Measurements from ENCODE around the gene DCTN5.

Gene DCTN5

DNA sequence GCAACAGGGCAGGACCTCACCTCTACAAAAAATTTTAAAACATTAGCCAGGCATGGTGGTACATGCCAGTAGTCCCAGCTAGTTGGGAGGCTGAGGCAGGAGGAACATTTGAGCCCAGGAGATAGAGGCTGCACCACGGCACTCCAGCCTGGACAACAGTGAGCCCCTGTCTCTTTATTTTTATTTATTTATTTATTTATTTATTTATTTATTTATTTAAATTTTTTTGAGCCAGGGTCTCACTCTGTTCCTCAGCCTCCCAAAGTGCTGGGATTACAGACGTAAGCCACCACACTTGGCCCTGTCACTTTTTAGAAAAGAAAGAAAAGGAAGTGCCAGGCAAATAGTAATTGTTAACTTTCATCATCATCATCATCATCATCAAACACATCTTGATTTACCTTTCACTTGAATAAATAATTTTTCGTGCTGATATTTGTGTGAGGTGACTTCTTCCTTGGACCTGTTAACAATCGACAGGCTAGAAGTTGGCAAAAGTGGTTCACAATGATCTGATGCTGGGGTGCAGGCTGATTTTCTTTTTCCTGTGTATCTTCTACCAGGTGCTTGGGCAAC, 6.7 kb upstream of the DCTN5 start:
- TF ChIP-seq ZNF274 (IDR thresholded peaks at IDR 0.05; ENCODE audit: low read depth, low read length) = no peak
- no peak overlapping the region for H3K4me3 ChIP-seq (ENCODE audit: low read length)

DNA sequence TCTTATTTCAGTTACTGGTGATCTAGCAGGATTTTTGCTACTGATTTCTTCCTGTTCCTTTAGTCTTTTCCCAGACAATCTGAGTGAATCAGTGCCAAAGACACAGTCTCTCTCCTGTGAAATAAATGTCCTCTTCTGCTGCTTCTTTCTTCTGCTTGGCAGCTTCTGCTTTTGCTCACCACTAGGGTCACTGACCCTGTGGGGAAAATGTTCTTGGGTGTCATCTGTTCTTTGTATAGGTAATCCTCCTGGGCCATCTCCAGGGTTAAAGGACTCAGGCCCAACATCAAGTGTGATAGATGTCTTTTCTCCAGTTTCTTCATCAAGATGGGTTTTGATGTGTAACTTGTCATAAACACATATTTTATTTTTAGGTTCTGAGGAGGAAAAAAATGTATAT, 5.3 kb upstream of the DCTN5 start:
- TF ChIP-seq ZNF274 (IDR thresholded peaks at IDR 0.05; ENCODE audit: low read depth, low read length) = no peak
- no peak overlapping the region for H3K4me3 ChIP-seq (ENCODE audit: low read length)

DNA sequence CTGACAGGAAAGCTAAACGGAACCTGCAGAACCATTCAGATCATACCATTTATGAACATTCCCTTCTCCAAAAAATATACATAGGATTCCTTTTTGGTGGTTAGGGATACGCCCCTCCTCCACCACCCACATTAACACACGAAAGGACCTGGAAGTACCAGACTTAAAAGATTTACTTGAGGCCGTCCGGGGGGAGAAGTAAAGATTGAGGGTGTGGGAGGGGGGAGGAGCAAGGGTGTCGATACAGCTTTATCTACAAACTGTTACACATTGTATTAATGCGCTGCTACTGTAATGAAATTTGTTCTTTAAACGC, 693 bp upstream of the DCTN5 start:
- no peak for TF ChIP-seq ZNF274 (IDR thresholded peaks at IDR 0.05; ENCODE audit: low read depth, low read length)
- H3K4me3 ChIP-seq (ENCODE audit: low read length) = peak overlapping the region; percentile 97

DNA sequence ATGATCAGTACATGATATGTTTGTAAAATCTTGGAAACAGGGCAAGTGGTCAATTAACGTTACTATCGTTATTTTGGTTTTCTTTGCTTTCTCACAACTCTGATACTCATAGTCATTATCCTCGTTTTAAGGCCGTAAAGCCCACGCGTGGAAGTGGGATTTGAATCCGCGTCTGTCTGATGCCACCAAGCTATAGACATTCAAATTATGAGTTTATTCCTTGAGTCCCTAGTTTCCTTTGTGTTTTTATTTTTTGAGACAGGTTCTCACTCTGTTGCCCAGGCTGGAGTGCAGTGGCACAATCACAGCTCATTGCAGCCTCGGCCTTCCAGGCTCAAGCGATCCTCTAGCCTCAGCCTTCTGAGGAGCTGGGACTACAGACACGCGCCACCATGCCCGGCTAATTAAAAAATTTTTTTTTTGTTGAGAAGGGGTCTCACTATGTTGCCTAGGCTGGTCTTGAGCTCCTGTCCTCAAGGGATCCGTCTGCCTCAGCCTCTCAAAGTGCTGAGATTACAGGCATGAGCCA, 1.0 kb downstream of the DCTN5 start:
- H3K4me3 ChIP-seq (ENCODE audit: low read length) = peak overlapping the region; percentile 97
- no peak for TF ChIP-seq ZNF274 (IDR thresholded peaks at IDR 0.05; ENCODE audit: low read depth, low read length)

DNA sequence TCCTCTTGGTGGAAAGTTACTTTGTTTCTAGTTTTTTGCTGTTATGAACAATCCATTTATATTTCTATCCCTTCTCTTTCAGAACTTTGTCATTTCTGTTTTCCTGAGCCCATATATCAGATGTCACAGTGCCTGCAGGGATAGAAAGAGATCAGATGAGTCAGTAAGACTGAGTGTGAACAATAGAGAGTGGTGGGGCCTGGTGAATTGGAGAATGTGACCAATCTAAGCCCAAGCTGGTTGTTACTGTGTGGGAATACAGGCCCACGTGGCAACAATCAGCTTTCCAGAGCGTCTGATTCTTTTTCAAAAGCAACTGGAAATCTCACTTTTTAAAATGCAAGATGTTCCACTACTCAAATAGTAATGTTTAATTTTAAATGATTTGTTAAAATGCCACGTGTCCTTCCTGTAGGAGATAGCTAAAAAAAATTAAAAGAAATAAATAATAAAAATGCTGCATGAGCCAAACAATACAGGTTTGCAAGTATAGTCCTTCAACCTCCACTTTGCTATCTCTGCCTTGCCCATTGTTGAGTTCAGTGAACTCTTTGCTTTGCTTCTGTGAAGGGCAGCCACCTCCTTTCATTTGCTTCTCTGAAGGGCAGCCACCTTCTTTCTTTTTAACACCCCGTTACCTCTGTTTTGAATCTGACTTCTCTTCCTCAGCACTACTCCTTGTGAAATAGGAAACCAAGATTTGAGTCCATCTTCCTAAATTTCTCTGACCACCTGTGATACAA, 9.6 kb downstream of the DCTN5 start:
- no peak for TF ChIP-seq ZNF274 (IDR thresholded peaks at IDR 0.05; ENCODE audit: low read depth, low read length)
- H3K4me3 ChIP-seq (ENCODE audit: low read length) = no peak overlapping the region

DNA sequence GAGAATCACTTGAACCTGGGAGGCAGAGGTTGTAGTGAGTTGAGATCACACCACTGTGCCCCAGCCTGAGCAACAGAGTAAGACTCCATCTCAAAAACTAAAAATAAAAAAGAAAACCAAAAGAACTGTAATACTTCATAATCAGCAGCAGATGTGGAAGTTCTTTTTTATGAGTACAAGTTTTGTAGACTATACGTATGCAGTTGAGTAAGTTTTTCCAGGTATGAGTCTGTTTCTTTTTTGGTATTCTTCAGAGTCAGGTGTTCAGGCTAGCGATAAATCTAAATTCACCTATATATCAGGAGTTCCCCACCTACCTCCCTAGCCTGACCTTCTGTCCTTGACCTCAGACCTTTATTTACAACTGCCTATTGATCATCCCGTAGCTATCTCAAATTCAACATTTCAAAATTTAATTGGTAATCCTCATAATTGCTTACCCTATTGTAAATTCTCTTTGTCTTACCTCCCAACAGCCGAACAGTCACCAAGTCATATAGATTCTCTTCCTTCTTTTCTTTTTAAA, 10.7 kb downstream of the DCTN5 start:
- no peak overlapping the region; the same call in 1 of the 2 replicates for H3K4me3 ChIP-seq (ENCODE audit: low read length)
- no peak for TF ChIP-seq ZNF274 (IDR thresholded peaks at IDR 0.05; ENCODE audit: low read depth, low read length)

DNA sequence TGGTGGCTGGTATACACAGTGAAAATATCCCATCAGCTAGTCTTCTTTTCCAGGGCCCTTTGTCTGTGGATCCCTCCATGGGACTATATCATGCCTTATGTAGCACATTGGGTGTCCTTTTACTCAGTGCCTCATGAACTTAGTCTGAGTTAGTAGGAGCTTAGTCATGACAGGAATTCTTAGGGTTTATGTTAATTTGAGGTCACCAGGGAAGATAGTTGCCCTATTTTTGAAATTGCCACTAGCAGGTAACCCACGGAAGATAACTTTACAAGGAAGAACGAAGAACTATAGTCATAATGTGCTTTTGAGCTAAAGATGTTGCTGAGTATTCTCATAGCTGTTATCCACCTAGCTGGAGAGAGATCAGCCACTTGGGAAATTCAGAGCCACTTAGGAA, 22.7 kb downstream of the DCTN5 start:
- TF ChIP-seq ZNF274 (IDR thresholded peaks at IDR 0.05; ENCODE audit: low read depth, low read length) = no peak
- no peak overlapping the region for H3K4me3 ChIP-seq (ENCODE audit: low read length)

DNA sequence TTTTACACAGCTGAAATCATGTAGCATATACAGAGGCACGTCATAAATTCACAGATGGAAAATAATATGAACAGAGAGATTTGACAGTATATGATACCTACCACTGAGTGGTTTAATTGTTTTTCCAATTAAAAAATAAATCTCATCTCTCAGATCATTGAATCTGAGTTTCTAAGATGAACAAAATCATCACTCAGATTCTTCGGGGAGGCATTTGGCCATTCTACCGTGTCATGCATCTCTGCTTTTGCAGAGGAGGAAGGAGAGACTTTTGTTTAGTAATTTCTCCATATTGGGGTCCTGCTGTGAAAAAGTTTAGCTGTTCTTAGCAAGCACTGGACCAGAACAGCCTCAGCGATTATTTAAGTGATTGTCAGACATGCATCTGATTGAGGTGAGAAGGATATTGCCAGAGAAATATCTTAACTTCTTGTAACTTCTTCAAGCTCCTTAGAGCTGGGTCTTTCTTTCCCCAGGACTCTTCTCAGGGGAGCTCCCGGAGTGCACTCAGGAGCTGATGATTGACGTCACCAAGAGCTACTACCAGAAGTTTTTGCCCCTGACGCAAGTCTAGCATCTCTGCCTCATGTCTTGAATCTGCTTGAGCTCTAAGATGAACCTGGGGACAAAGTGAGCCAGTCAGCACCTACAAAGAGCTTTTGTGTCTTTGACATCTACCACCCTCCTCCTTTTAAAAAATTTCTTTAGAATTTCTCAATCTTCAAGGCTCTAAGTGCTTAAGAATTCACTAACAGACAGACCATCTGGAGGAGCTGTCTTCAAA, 25.5 kb downstream of the DCTN5 start:
- TF ChIP-seq ZNF274 (IDR thresholded peaks at IDR 0.05; ENCODE audit: low read depth, low read length) = no peak
- no peak overlapping the region for H3K4me3 ChIP-seq (ENCODE audit: low read length)

DNA sequence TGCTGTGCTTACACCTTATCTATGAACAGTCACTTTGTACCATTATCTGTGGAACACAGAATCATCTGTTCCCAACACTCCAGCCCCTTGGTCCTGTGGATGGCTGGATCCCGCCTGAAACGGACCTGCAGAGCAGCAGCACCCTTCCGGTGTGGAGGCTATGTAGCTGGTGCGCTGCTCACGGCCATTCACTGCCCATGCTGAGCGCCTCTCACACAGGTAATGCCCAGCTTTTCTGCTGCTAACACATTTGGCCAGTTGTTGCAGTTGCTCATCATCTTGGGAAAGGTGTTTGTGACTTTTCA, 26.0 kb downstream of the DCTN5 start:
- no peak overlapping the region for H3K4me3 ChIP-seq (ENCODE audit: low read length)
- no peak for TF ChIP-seq ZNF274 (IDR thresholded peaks at IDR 0.05; ENCODE audit: low read depth, low read length)

DNA sequence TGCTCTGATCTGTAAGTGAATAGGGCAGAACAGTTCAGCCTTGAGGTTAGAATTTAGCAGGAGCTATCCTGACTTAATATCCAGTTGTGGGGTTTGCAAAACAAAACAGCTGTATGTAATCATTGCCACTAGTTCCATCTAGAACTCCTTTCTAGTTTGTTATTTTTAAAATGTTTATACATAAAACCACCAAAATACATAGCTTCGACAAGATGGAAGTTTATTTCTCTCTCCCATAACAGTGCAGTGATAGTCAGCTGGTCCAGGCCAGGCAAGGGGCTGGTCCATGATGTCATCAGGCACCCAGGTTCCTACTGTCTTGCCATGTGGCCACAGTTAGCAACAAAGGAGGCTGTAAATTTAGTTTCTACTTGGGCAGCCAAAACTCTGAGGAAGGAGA, 27.0 kb downstream of the DCTN5 start:
- no peak for TF ChIP-seq ZNF274 (IDR thresholded peaks at IDR 0.05; ENCODE audit: low read depth, low read length)
- no peak overlapping the region for H3K4me3 ChIP-seq (ENCODE audit: low read length)

DNA sequence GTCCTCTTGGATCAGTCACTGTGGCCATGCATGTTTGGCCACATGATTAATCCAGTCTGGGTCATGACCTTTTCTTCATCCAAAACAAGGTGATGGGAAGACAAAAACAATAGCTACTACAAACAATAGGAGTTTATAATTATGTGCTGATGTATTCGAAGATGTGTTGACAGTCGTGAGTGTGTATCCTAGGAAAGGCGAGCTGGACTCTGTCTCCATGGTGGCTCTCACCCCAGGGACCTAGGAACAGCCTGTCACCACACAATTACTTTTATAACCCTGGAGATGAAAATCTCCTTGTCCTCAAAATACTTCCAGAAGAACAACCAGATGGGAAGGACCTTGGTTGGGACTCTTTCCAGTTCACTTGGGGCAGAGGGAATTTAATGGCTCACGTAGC, 27.6 kb downstream of the DCTN5 start:
- no peak for TF ChIP-seq ZNF274 (IDR thresholded peaks at IDR 0.05; ENCODE audit: low read depth, low read length)
- H3K4me3 ChIP-seq (ENCODE audit: low read length) = no peak overlapping the region

DNA sequence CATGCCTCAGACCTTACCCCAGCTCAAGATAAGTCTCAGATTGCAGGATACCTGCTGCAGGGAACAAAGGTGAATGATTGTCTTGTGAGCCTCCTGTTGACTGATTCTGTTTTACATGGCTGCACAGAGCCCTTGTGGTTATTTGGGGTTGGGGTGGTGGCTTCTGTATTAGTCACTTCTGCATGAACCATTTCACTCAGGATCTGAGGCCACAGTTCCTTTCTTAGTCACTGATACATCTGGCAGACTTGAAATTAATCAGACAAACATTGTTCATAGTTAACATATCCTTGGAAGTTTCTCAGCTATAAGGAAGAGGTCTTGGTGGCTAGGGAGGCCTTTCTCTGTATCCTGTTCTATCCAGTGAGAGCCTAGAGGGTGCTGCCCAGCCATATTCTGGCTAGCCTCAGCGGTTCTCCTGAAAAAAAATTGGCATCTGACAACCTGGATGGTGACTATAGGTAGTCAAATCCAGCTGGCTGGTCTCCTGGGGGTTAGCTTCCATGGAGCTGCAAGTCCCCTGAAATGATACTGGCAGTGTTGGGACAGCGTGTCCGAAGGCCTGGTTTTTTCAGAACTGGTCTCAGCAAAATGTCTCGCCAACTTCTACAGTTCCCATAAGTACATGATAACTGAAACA, 29.0 kb downstream of the DCTN5 start:
- H3K4me3 ChIP-seq (ENCODE audit: low read length) = no peak overlapping the region; the same call in 1 of the 2 replicates
- no peak for TF ChIP-seq ZNF274 (IDR thresholded peaks at IDR 0.05; ENCODE audit: low read depth, low read length)

DNA sequence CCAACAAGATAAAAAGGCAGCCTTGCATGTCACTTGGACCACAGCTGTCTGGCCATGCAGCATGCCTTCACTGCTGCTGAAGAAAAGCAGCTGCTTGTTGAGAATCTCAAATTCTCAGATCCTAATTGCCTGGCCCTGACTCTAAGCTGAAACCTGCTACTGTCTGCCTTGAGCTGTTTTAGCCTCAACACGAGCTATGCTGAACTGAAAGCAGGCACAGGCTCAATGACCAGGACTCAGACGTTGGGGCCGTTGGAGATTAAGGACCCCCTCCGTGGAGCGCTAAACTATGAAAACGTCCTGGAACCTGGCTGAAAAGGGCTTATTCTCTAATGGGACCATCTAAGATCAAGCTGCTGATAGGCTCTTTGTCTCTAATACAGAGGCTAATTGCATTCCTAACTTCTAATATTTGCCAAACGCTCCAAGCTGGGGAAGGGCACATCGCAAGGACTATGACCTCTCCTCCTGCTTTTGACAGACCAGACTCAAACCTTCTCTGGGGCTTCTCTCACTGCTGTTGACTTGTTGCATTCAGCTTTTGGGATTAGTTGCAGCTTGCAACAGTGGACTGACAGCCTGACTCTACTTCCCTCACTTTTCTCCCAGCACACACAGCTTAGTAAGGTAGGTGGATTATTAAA, 32.8 kb downstream of the DCTN5 start:
- no peak for TF ChIP-seq ZNF274 (IDR thresholded peaks at IDR 0.05; ENCODE audit: low read depth, low read length)
- no peak overlapping the region for H3K4me3 ChIP-seq (ENCODE audit: low read length)

DNA sequence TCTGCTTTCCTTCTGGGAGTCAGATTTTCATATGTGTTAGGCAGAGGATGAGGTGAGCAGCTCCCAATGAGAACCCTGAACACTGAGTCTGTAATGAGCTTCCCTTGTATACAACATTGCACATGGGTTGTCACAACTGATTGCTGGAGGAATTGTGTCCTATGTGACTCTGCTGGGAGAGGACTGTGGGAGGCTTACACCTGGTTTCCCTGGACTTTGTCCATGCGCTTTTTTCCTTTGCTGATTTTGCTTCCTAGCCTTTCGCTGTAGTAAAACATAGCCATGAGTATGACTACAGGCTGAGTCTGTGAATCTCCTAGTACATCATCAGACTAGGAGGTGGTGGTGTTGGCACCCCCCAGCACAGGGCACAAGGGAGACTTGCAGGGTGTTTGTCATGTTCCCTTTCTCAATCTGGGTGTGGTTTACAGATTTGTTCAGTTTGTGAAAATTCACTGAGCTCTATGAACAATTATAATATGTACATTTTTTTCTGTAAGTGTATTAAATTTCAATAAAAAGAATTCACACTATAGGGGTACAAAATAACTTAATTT, 35.7 kb downstream of the DCTN5 start:
- TF ChIP-seq ZNF274 (IDR thresholded peaks at IDR 0.05; ENCODE audit: low read depth, low read length) = no peak
- no peak overlapping the region for H3K4me3 ChIP-seq (ENCODE audit: low read length)
